ENCODE results near the gene INPP5A.

INPP5A gene

GRCh38 chr10:132580617-132581016, 43.0 kb downstream of the INPP5A start (continued):
- TF ChIP-seq, protein P1, sequence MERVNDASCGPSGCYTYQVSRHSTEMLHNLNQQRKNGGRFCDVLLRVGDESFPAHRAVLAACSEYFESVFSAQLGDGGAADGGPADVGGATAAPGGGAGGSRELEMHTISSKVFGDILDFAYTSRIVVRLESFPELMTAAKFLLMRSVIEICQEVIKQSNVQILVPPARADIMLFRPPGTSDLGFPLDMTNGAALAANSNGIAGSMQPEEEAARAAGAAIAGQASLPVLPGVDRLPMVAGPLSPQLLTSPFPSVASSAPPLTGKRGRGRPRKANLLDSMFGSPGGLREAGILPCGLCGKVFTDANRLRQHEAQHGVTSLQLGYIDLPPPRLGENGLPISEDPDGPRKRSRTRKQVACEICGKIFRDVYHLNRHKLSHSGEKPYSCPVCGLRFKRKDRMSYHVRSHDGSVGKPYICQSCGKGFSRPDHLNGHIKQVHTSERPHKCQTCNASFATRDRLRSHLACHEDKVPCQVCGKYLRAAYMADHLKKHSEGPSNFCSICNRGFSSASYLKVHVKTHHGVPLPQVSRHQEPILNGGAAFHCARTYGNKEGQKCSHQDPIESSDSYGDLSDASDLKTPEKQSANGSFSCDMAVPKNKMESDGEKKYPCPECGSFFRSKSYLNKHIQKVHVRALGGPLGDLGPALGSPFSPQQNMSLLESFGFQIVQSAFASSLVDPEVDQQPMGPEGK (CRISPR knock-in tag; IDR thresholded peaks at IDR 0.05; ENCODE audit: borderline replicate concordance): no peak
- TF ChIP-seq SNAI2 (CRISPR knock-in tag; IDR thresholded peaks at IDR 0.05) (no peak), RARB (CRISPR knock-in tag; IDR thresholded peaks at IDR 0.05) (no peak), ZFP30 (CRISPR knock-in tag; IDR thresholded peaks at IDR 0.05) (no peak), ISL1 (CRISPR knock-in tag; IDR thresholded peaks at IDR 0.05) (no peak), ESRRG (CRISPR knock-in tag; IDR thresholded peaks at IDR 0.05) (no peak), ARNTL (CRISPR knock-in tag; IDR thresholded peaks at IDR 0.05; ENCODE audit: borderline replicate concordance, low read depth) (no peak), ZNF70 (CRISPR knock-in tag; IDR thresholded peaks at IDR 0.05) (no peak)
- TF ChIP-seq, protein P2, sequence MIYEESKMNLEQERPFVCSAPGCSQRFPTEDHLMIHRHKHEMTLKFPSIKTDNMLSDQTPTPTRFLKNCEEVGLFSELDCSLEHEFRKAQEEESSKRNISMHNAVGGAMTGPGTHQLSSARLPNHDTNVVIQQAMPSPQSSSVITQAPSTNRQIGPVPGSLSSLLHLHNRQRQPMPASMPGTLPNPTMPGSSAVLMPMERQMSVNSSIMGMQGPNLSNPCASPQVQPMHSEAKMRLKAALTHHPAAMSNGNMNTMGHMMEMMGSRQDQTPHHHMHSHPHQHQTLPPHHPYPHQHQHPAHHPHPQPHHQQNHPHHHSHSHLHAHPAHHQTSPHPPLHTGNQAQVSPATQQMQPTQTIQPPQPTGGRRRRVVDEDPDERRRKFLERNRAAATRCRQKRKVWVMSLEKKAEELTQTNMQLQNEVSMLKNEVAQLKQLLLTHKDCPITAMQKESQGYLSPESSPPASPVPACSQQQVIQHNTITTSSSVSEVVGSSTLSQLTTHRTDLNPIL (CRISPR knock-in tag; IDR thresholded peaks at IDR 0.05; ENCODE audit: low read depth): no peak

DNA sequence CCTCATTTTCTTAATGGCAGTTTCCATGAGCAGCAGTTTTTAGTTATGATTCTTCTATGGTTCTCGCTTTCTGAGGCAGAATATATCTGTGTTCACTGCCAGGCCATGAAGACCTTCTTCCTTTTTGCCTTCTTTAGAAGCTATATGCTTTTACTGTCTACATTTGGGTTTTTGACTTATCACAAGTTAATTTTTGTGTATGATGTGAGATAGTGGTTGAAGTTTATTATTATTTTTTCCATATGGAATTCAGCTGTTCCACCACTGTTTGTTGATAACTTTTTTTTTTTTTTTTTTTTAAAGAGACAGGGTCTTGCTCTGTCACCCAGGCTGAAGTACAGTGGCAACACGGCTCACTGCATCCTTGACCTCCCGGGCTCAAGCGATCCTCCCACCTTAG, 44.5 kb downstream of the INPP5A start:
- TF ChIP-seq TCF4 (CRISPR knock-in tag; IDR thresholded peaks at IDR 0.05; ENCODE audit: borderline replicate concordance): no peak
- TF ChIP-seq BACH2 (CRISPR knock-in tag; IDR thresholded peaks at IDR 0.05; ENCODE audit: borderline replicate concordance): no peak
- TF ChIP-seq CSRNP3 (CRISPR knock-in tag; IDR thresholded peaks at IDR 0.05): no peak
- ATAC-seq: no peak

DNA sequence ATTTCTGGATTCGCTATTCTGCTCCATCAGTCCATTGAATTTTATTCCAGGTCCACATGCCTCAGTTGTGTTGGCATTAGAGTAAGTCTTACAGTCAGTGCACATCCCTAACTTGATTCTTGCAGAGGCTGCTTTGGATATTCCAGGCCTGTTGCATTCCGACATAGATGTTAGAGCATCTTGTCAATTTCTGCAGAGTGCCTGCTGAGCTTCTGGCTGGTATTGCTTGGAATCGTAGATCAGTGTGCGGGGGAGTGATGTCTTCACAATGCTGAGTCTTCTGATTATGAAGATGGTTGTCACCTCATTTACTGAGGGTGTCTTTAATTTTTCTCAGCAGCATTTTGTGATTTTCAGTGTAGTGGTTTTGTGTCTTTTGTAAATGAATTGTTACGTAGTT, 45.2 kb downstream of the INPP5A start:
- no peak for ATAC-seq
- TF ChIP-seq ISL1 (CRISPR knock-in tag; IDR thresholded peaks at IDR 0.05) (no peak), ZC3H10 (CRISPR knock-in tag; IDR thresholded peaks at IDR 0.05) (no peak), TSHZ2 (CRISPR knock-in tag; IDR thresholded peaks at IDR 0.05) (no peak), SNAI2 (CRISPR knock-in tag; IDR thresholded peaks at IDR 0.05) (no peak), CSRNP3 (CRISPR knock-in tag; IDR thresholded peaks at IDR 0.05) (no peak), BACH2 (CRISPR knock-in tag; IDR thresholded peaks at IDR 0.05; ENCODE audit: borderline replicate concordance) (no peak), ARNTL (CRISPR knock-in tag; IDR thresholded peaks at IDR 0.05; ENCODE audit: borderline replicate concordance, low read depth) (no peak), RARB (CRISPR knock-in tag; IDR thresholded peaks at IDR 0.05) (no peak), PPARA (CRISPR knock-in tag; IDR thresholded peaks at IDR 0.05; ENCODE audit: borderline replicate concordance) (no peak), ESRRG (CRISPR knock-in tag; IDR thresholded peaks at IDR 0.05) (no peak), TOX (CRISPR knock-in tag; IDR thresholded peaks at IDR 0.05; ENCODE audit: borderline replicate concordance) (no peak)
- TF ChIP-seq, protein P2 (CRISPR knock-in tag; IDR thresholded peaks at IDR 0.05; ENCODE audit: low read depth): no peak
- TF ChIP-seq, protein P1 (CRISPR knock-in tag; IDR thresholded peaks at IDR 0.05; ENCODE audit: borderline replicate concordance): no peak

Measured in SK-N-SH treated with all-trans-retinoic acid at 6 μM for 48 hours (cell line).